Liver (tissue), 9 donors: ENCODE data around the gene OTOGL. TPM values are rescaled to one million over a fixed set of nuclear protein-coding genes. Genes with fewer than 3 reads are reported as not detected.

Source experiments
- DNase-seq: peaks from one replicate; pipeline ENCODE4 v3.0.0-alpha.2; 2017; ENCODE audit warnings: low spot score
- H3K27ac ChIP-seq, 2 donors: one replicate each; pipeline ENCODE4 v1.7.0; 2013; ENCODE audit warnings: inconsistent platforms in 2 of 2, low read length in 2 of 2, control low read depth in 1 of 2, low read depth in 1 of 2, mild to moderate bottlenecking in 1 of 2
- H3K27me3 ChIP-seq, 4 donors: one replicate each; pipeline versions ENCODE4 v1.6.1 to v1.7.0; 2013; ENCODE audit warnings: low read length in 3 of 4, inconsistent platforms in 1 of 4, mild to moderate bottlenecking in 1 of 4, moderate library complexity in 1 of 4; ENCODE audit not compliant: control insufficient read depth in 4 of 4, insufficient read depth in 4 of 4
- H3K36me3 ChIP-seq, 4 donors: one replicate each; pipeline versions ENCODE4 v1.6.1 to v1.7.0; 2013; ENCODE audit warnings: low read length in 3 of 4, mild to moderate bottlenecking in 3 of 4, low read depth in 1 of 4, moderate library complexity in 1 of 4; ENCODE audit not compliant: control insufficient read depth in 4 of 4, insufficient read depth in 3 of 4
- H3K4me1 ChIP-seq, 4 donors: one replicate each; pipeline versions ENCODE4 v1.6.1 to v1.7.0; 2013; ENCODE audit warnings: low read length in 3 of 4, mild to moderate bottlenecking in 3 of 4, moderate library complexity in 1 of 4; ENCODE audit not compliant: control insufficient read depth in 4 of 4, insufficient read depth in 4 of 4
- H3K4me3 ChIP-seq, 3 donors: one replicate each; pipeline versions ENCODE4 v1.6.1 to v1.7.0; 2013; ENCODE audit warnings: low read length in 3 of 3, control low read depth in 1 of 3, low read depth in 1 of 3, mild to moderate bottlenecking in 1 of 3
- H3K9ac ChIP-seq, 2 donors: one replicate each; pipeline ENCODE4 v1.7.0; 2013; ENCODE audit warnings: low read length in 2 of 2, mild to moderate bottlenecking in 2 of 2, moderate library complexity in 2 of 2, control low read depth in 1 of 2, low read depth in 1 of 2
- H3K9me3 ChIP-seq, 4 donors: one replicate each; pipeline versions ENCODE4 v1.6.1 to v1.7.0; 2013; ENCODE audit warnings: low read length in 3 of 4; ENCODE audit not compliant: control insufficient read depth in 4 of 4
- ATF3 ChIP-seq: IDR thresholded peaks from 2 replicates; pipeline ENCODE4 v1.6.1; 2016; ENCODE audit warnings: antibody characterized with exemption
- CTCF ChIP-seq: fragments of 150-350 bp; IDR thresholded peaks from 2 replicates; pipeline ENCODE4 v1.5.1; 2017; ENCODE audit warnings: improper control_type of control experiment, low read depth, low read length; ENCODE audit not compliant: missing input control
- EGR1 ChIP-seq, 2 donors: IDR thresholded peaks; 2 replicates each; pipeline ENCODE4 v1.6.1; 2016 to 2018; ENCODE audit warnings: antibody characterized with exemption in 2 of 2, low read depth in 2 of 2
- FOXA1 ChIP-seq: IDR thresholded peaks from 2 replicates; pipeline ENCODE4 v1.6.1; 2016; ENCODE audit warnings: antibody characterized with exemption
- FOXA2 ChIP-seq: IDR thresholded peaks from 2 replicates; pipeline ENCODE4 v1.6.1; 2016; ENCODE audit warnings: antibody characterized with exemption
- GABPA ChIP-seq, 2 donors: IDR thresholded peaks in 1 of 2; conservative IDR thresholded peaks in 1 of 2; 2 replicates each; pipeline ENCODE4 v1.6.1; 2016; ENCODE audit warnings: antibody characterized with exemption in 2 of 2, mild to moderate bottlenecking in 1 of 2, moderate library complexity in 1 of 2
- HNF4A ChIP-seq, 2 donors: conservative IDR thresholded peaks; 2 replicates each; pipeline ENCODE4 v1.6.1; 2016; ENCODE audit warnings: antibody characterized with exemption in 2 of 2, mild to moderate bottlenecking in 2 of 2
- HNF4G ChIP-seq: IDR thresholded peaks from 2 replicates; pipeline ENCODE4 v1.6.1; 2016; ENCODE audit warnings: antibody characterized with exemption
- MAX ChIP-seq: IDR thresholded peaks from 2 replicates; pipeline ENCODE4 v1.6.1; 2016; ENCODE audit warnings: antibody characterized with exemption
- NR2F2 ChIP-seq: IDR thresholded peaks from 2 replicates; pipeline ENCODE4 v1.6.1; 2016; ENCODE audit warnings: antibody characterized with exemption
- RAD21 ChIP-seq, 2 donors: IDR thresholded peaks; 2 replicates each; pipeline ENCODE4 v1.6.1; 2016; ENCODE audit warnings: antibody characterized with exemption in 2 of 2, mild to moderate bottlenecking in 2 of 2
- REST ChIP-seq: IDR thresholded peaks from 2 replicates; pipeline ENCODE4 v1.6.1; 2016; ENCODE audit warnings: antibody characterized with exemption, mild to moderate bottlenecking
- RXRA ChIP-seq, 2 donors: IDR thresholded peaks; 2 replicates each; pipeline ENCODE4 v1.6.1; 2017 to 2018; ENCODE audit warnings: antibody characterized with exemption in 2 of 2, mild to moderate bottlenecking in 1 of 2
- SP1 ChIP-seq: IDR thresholded peaks from 2 replicates; pipeline ENCODE4 v1.6.1; 2018; ENCODE audit warnings: antibody characterized with exemption, mild to moderate bottlenecking
- TAF1 ChIP-seq: conservative IDR thresholded peaks from 2 replicates; pipeline ENCODE4 v1.6.1; 2016; ENCODE audit warnings: antibody characterized with exemption, mild to moderate bottlenecking
- YY1 ChIP-seq: IDR thresholded peaks from 2 replicates; pipeline ENCODE4 v1.6.1; 2016; ENCODE audit warnings: antibody characterized with exemption, mild to moderate bottlenecking
- ZBTB33 ChIP-seq: IDR thresholded peaks from 2 replicates; pipeline ENCODE4 v1.6.1; 2016; ENCODE audit warnings: antibody characterized with exemption
- WGBS: extraction: QIAGEN DNeasy Blood & Tissue Kit; methylation state at CpG from one replicate; pipeline ENCODE4 v1.1.7; 2013; 5-methylcytosine and 5-hydroxymethylcytosine counted together
- polyA plus RNA-seq, 2 donors: library from polyadenylated mRNA; stranded (reverse) in 1 of 2; unstranded in 1 of 2; fragments of 200-250 nt in 1 of 2; fragments of >200 nt in 1 of 2; fragmentation: Nextera tagmentation in 1 of 2; extraction: Ambion mirVana in 1 of 2; gene quantifications; one replicate each; pipeline versions ENCODE4 v1.2.1 to v1.2.3, GENCODE V29; 2013 to 2015
- total RNA-seq, 2 donors: library from RNA; depleted of rRNA; stranded (reverse); fragments of >200 nt; gene quantifications; one replicate each; pipeline ENCODE4 v1.2.3, GENCODE V29; 2014
- donor health status: healthy.
- donor health status: healthy.
- donor health status: healthy.
- donor health status: healthy.
- donor health status: healthy.

The OTOGL gene
- total and polyA plus RNA-seq, 4 donors = 0.01 to 0.09 (median 0.08) TPM; not detected in 1

- no peaks in the 10 kb centered on the region for H3K9me3 ChIP-seq
- H3K27ac ChIP-seq = no peak overlapping the region
- DNase-seq = no peak
- H3K27me3 ChIP-seq = peaks cover 0 to 3% (median 0%) of the 10 kb centered on the region in 4 donors
- no peak overlapping the region for H3K9ac ChIP-seq
- H3K4me1 ChIP-seq = no peaks in the 10 kb centered on the region
- no peak overlapping the region for H3K4me3 ChIP-seq
- TF ChIP-seq ZBTB33 (no peak), GABPA (IDR thresholded peaks at IDR 0.05 in 1 of 2, conservative IDR thresholded peaks at IDR 0.05 in 1 of 2) (no peak), RAD21 (IDR thresholded peaks at IDR 0.05) (no peak), FOXA2 (no peak), SP1 (no peak), YY1 (no peak), HNF4A (conservative IDR thresholded peaks at IDR 0.05) (no peak), ATF3 (no peak), TAF1 (no peak), MAX (no peak), REST (no peak), NR2F2 (no peak)
- H3K36me3 ChIP-seq = no peaks in the 10 kb centered on the region
Observed at GRCh38 chr12:80165746-80166145, 66.4 kb downstream of the OTOGL start.

GRCh38 chr12:80166751-80167150 lies 67.4 kb downstream of the OTOGL start:
- DNase-seq = no peak
- H3K27me3 ChIP-seq = peaks cover 0 to 3% (median 0%) of the 10 kb centered on the region in 4 donors
- no peaks in the 10 kb centered on the region for H3K36me3 ChIP-seq
- H3K9ac ChIP-seq = no peak overlapping the region
- no peak overlapping the region for H3K27ac ChIP-seq
- H3K4me3 ChIP-seq = no peak overlapping the region
- WGBS = 50% methylated on average over 2 of the region's 2 CpGs
- no peak for TF ChIP-seq HNF4G
- TF ChIP-seq TAF1 = no peak
- no peak for TF ChIP-seq RXRA (IDR thresholded peaks at IDR 0.05)
- TF ChIP-seq ATF3 = no peak
- TF ChIP-seq FOXA1 = no peak
- TF ChIP-seq EGR1 (IDR thresholded peaks at IDR 0.05; ENCODE audit: low read depth in 2 of 2) = no peak
- no peak for TF ChIP-seq SP1
- no peak for TF ChIP-seq ZBTB33
- no peak for TF ChIP-seq NR2F2
- no peak for TF ChIP-seq CTCF
- no peak for TF ChIP-seq RAD21 (IDR thresholded peaks at IDR 0.05)
- no peak for TF ChIP-seq FOXA2
- no peaks in the 10 kb centered on the region for H3K9me3 ChIP-seq
- no peaks in the 10 kb centered on the region for H3K4me1 ChIP-seq
